Activated CD8-positive, alpha-beta T cell treated with anti-CD3 and anti-CD28 coated beads for 36 hours (primary cell): ENCODE measurements around the gene CPXM2. TPM values are rescaled to one million over a fixed set of nuclear protein-coding genes. Genes with fewer than 3 reads are reported as not detected.

Experiments
- ATAC-seq: fragments of 200-7000 bp; cut with Tn5 transposase; one replicate; pipeline ENCODE4 v1.10.0; 2021; ENCODE audit warnings: mild to moderate bottlenecking, moderate library complexity
- CTCF ChIA-PET: fragments of 350-600 bp; sonication (Branson Sonifier 250); formaldehyde crosslinking; loops from one replicate; lab custom pipeline; 2021; ENCODE audit warnings: antibody characterized with exemption; lab: Charles Lee
- POLR2A ChIA-PET: fragments of 350-600 bp; sonication (Branson Sonifier 250); formaldehyde crosslinking; loops from one replicate; lab custom pipeline; 2021; ENCODE audit warnings: antibody characterized with exemption; lab: Charles Lee
- DNase-seq: peaks from one replicate; pipeline ENCODE4 v3.0.0-alpha.2; 2020
- H3K27ac Mint-ChIP-seq: one replicate; pipeline ENCODE4 v1.8.0; 2021; ENCODE audit warnings: mild to moderate bottlenecking, mixed read lengths
- H3K27me3 Mint-ChIP-seq: one replicate; pipeline ENCODE4 v1.8.0; 2021; ENCODE audit warnings: mixed read lengths
- H3K36me3 Mint-ChIP-seq: one replicate; pipeline ENCODE4 v1.8.0; 2021; ENCODE audit warnings: low read depth, mixed read lengths
- H3K4me1 Mint-ChIP-seq: one replicate; pipeline ENCODE4 v1.8.0; 2021; ENCODE audit warnings: low read depth, mixed read lengths
- H3K4me3 Mint-ChIP-seq: one replicate; pipeline ENCODE4 v1.8.0; 2021; ENCODE audit warnings: mild to moderate bottlenecking, moderate library complexity, mixed read lengths
- H3K9me3 Mint-ChIP-seq: one replicate; pipeline ENCODE4 v1.8.0; 2021; ENCODE audit warnings: mixed read lengths
- intact Hi-C: fragments of 100-400 bp; cut with micrococcal nuclease; formaldehyde crosslinking; loops from one replicate; pipeline ENCODE4 v1.10.0; 2022
- total RNA-seq, 2 experiments: library from RNA; stranded (reverse); gene quantifications; one replicate each; pipeline ENCODE4 v1.2.3, GENCODE V29; 2021
- TF ChIP-seq, protein P1 (sequence below): fragments of 200-600 bp; IDR thresholded peaks from one replicate; pipeline ENCODE4 v1.8.0; 2022; ENCODE audit warnings: antibody characterized with exemption, mild to moderate bottlenecking

CPXM2 gene
- total RNA-seq, 2 experiments from 2014 or later: not detected

DNA sequence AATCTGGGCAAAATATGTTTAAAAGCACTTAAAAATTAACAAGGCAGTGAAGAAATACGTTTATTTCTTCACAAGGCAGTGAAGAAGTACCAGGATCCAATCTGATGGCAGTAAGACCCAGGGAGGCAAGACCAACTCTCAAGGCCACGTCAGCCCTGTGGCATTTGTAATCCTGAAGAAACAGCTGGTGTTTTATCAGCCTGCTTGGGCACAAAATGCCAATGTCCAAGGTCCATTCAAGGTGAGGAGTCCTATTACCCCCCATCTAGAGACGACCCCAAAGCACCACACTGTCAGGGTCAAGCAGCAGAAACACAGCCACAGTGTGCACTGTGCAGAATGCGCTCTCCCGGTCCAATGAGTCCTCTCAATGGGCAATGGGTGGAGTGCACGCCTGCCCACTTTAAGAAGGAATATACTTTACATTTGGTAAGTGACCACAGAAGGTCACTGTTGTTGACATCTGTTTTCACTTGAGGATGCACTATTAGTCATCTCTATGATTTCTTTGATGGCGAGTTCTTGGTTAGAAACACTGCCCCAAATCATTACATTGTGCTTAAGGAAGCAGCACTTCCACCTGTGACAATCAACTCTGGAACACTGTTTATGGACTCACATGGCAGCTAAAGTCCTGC lies 12.8 kb downstream of the CPXM2 start:
- intact Hi-C loops: no loop called here
- TF ChIP-seq, protein P1, sequence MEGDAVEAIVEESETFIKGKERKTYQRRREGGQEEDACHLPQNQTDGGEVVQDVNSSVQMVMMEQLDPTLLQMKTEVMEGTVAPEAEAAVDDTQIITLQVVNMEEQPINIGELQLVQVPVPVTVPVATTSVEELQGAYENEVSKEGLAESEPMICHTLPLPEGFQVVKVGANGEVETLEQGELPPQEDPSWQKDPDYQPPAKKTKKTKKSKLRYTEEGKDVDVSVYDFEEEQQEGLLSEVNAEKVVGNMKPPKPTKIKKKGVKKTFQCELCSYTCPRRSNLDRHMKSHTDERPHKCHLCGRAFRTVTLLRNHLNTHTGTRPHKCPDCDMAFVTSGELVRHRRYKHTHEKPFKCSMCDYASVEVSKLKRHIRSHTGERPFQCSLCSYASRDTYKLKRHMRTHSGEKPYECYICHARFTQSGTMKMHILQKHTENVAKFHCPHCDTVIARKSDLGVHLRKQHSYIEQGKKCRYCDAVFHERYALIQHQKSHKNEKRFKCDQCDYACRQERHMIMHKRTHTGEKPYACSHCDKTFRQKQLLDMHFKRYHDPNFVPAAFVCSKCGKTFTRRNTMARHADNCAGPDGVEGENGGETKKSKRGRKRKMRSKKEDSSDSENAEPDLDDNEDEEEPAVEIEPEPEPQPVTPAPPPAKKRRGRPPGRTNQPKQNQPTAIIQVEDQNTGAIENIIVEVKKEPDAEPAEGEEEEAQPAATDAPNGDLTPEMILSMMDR: no peak
- Mint-ChIP-seq H3K27ac (no peak overlapping the region), H3K4me3 (no peak overlapping the region), H3K4me1 (no peaks in the 10 kb centered on the region), H3K36me3 (no peaks in the 10 kb centered on the region), H3K27me3 (peaks cover 1% of the 10 kb centered on the region), H3K9me3 (no peaks in the 10 kb centered on the region)
- ATAC-seq: no peak
- no peak for DNase-seq
- CTCF ChIA-PET: no interaction called here
- POLR2A ChIA-PET: no interaction called here

DNA sequence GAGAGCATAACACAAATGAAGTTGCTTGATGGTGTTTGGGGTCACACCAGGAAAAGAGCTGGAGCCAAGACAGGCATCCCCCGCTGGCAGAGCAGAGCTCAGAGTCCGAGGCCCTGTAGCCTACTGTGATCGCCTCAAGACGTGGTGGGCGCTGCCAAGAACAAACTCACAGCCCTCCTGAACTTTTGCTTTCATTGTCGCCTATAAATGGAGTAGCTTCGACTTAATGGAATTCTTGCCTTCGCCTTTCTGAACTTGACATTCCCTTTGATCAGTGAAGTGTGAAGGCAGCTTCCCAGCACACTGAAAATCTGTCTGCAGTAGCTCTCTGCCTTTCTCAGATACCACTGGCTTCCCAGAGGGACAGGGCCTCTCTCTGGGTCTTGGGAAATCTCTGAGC lies 21.3 kb downstream of the CPXM2 start:
- no peaks in the 10 kb centered on the region for H3K4me1 Mint-ChIP-seq
- intact Hi-C loops: no loop called here
- CTCF ChIA-PET: no interaction called here
- H3K9me3 Mint-ChIP-seq: no peaks in the 10 kb centered on the region
- H3K4me3 Mint-ChIP-seq: no peak overlapping the region
- POLR2A ChIA-PET: no interaction called here
- ATAC-seq (no peak), DNase-seq (no peak)
- no peaks in the 10 kb centered on the region for H3K36me3 Mint-ChIP-seq
- no peak overlapping the region for H3K27ac Mint-ChIP-seq
- H3K27me3 Mint-ChIP-seq: peaks cover 7% of the 10 kb centered on the region
- TF ChIP-seq, protein P1: no peak

DNA sequence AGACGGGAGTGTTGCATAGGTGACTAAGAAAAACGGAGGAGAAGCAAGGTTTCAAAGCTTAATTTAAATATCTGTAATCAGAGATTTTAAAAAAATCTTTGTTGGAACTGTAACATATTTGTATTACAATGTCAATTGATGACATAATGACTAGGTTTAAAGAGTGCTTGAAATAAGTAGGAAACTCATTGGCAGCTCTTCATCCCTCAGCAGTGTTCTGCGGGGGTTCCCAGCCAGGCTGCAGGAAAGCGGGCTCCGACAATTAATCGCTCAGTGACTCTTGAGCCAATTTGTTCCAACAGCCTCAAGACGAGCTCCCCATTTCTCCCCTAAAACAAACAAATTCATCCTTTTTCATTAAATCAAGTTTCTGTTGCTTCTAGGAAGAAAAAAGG lies 22.6 kb downstream of the CPXM2 start:
- CTCF ChIA-PET: no interaction called here
- DNase-seq: no peak

DNA sequence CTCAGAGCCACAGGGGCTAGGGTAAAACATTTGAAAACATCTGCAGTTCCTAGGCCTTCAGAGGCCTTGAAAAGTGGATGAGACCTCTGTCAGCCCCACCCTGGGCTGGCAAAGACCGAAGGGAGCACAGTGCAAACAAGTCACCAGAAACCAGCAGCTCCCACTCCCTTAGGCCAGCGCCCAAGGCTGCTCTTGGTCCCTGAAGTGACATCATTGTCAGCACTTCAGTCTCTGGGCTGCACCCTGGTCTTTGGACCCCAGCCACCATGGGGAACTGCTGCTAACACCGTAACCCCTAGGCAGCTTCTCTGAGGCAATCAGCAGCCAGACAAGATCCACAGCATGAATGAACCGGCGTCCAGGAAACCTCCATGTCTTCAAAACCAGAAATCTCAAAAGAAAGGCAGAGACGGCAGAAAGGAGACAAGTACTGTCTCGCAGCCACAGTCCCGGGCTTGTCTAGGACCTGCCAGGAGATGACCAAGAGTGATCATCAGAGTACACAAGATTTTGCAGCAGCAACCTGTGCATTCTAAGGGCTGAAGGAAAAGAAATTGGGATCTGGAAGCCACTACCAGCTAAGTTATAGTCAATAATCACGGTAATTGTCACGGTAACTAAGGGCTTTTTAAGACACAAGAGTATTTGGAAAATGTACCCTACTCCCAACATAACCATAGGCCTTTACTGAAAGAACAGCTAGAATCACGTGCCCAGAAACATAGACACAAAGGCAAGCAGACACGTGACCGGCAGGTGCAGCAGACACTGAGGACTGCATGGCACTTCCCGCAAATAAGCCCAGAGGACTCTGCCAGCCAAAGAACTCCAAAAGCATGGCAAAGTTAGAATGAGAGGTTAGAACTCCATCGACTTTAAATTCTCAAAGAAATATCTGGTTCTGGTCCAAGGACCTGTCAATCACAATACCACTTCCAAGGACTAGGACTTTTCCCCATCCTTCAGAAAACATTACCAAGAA lies 23.3 kb downstream of the CPXM2 start:
- intact Hi-C loops: no loop called here
- H3K4me3 Mint-ChIP-seq: no peak overlapping the region
- CTCF ChIA-PET: no interaction called here
- no peak for ATAC-seq
- H3K4me1 Mint-ChIP-seq: no peaks in the 10 kb centered on the region
- H3K9me3 Mint-ChIP-seq: no peaks in the 10 kb centered on the region
- DNase-seq: no peak
- TF ChIP-seq, protein P1: no peak
- POLR2A ChIA-PET: no interaction called here
- H3K27ac Mint-ChIP-seq: no peak overlapping the region
- no peaks in the 10 kb centered on the region for H3K36me3 Mint-ChIP-seq
- peaks cover 7% of the 10 kb centered on the region for H3K27me3 Mint-ChIP-seq

More for the DNA sequence above, 22.6 kb downstream of the CPXM2 start:
- ATAC-seq: no peak
- Mint-ChIP-seq H3K4me1 (no peaks in the 10 kb centered on the region), H3K27ac (no peak overlapping the region), H3K36me3 (no peaks in the 10 kb centered on the region), H3K4me3 (no peak overlapping the region), H3K27me3 (peaks cover 7% of the 10 kb centered on the region), H3K9me3 (no peaks in the 10 kb centered on the region)
- intact Hi-C loops: no loop called here
- TF ChIP-seq, protein P1: no peak
- POLR2A ChIA-PET: no interaction called here

DNA sequence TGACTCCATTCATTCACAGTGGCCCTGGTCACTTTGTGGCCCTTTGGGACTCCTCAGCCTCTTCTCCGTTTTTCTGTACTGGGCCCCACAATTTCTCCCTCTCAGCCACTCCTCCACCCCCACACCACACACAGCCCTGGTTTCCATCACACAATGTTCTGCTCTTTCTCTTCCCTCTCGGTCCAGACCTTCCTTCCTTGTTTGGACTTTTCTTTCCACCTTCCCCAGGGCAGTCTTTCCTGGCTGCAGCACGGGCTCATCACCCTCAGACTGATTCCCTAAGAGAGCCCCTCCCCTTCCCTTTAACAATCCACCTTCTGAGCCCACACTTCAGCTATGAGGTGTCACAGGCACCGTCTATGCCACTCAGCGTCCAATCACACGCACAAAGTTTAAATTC lies 25.7 kb downstream of the CPXM2 start:
- no peak overlapping the region for H3K27ac Mint-ChIP-seq
- H3K27me3 Mint-ChIP-seq: peaks cover 6% of the 10 kb centered on the region
- CTCF ChIA-PET: no interaction called here

More for the DNA sequence above, 25.7 kb downstream of the CPXM2 start:
- intact Hi-C loops: no loop called here
- H3K36me3 Mint-ChIP-seq: no peaks in the 10 kb centered on the region
- POLR2A ChIA-PET: no interaction called here
- no peak for DNase-seq
- H3K9me3 Mint-ChIP-seq: no peaks in the 10 kb centered on the region
- TF ChIP-seq, protein P1: no peak
- no peak overlapping the region for H3K4me3 Mint-ChIP-seq
- ATAC-seq: no peak
- no peaks in the 10 kb centered on the region for H3K4me1 Mint-ChIP-seq
